ENCODE data around the gene KNTC1.

- no peak for TF ChIP-seq CTCF (IDR thresholded peaks at IDR 0.05)
- TF ChIP-seq POLR2A (IDR thresholded peaks at IDR 0.05), result no peak
Observed at GRCh38 chr12:122610207-122610606, 83.2 kb downstream of the KNTC1 start.

Data from heart left ventricle (tissue), 13 donors.